Keratinocyte (primary cell): ENCODE measurements around the gene CDK10. TPM values are rescaled to one million over a fixed set of nuclear protein-coding genes. Genes with fewer than 3 reads are reported as not detected.
A peak's percentile ranks its signal among the peaks of the same experiment; 100 is the strongest.

ENCODE experiments used
- DNase-seq: peaks from one replicate; pipeline ENCODE4 v3.0.0-alpha.2; 2011; ENCODE audit warnings: low read depth, missing footprints, low spot score
- FAIRE-seq: peaks from 2 replicates; lab custom pipeline; 2011; peaks lifted over from hg19 to GRCh38; lab: Jason Lieb, UNC
- H2AFZ ChIP-seq: 2 replicates; pipeline ENCODE4 v1.6.0; 2012; ENCODE audit warnings: low read length, control low read depth, inconsistent platforms; ENCODE audit not compliant: control insufficient read depth
- H3K27ac ChIP-seq: 2 replicates; pipeline ENCODE4 v1.5.1; 2011; ENCODE audit warnings: low read length; ENCODE audit not compliant: control insufficient read depth, insufficient read depth
- H3K27me3 ChIP-seq: 3 replicates; pipeline ENCODE4 v1.6.0; 2011; ENCODE audit warnings: low read length; ENCODE audit not compliant: control insufficient read depth, insufficient read depth; ENCODE audit errors: extremely low read depth
- H3K36me3 ChIP-seq, 2 experiments: 2 replicates in 1 of 2; 3 replicates in 1 of 2; pipeline ENCODE4 v1.5.1; 2011; ENCODE audit warnings: low read length in 2 of 2, mild to moderate bottlenecking in 1 of 2; ENCODE audit not compliant: control insufficient read depth in 2 of 2, insufficient read depth in 2 of 2; ENCODE audit errors: extremely low read depth in 1 of 2
- H3K4me1 ChIP-seq: 3 replicates; pipeline ENCODE4 v1.5.1; 2011; ENCODE audit warnings: low read length; ENCODE audit not compliant: control insufficient read depth, insufficient read depth; ENCODE audit errors: extremely low read depth
- H3K4me2 ChIP-seq: 3 replicates; pipeline ENCODE4 v1.6.0; 2011; ENCODE audit warnings: low read depth, low read length; ENCODE audit not compliant: control insufficient read depth, insufficient read depth; ENCODE audit errors: extremely low read depth
- H3K4me3 ChIP-seq, 3 experiments: fragments of 200-600 bp in 1 of 3; sonication (generic) in 1 of 3; 2 replicates in 2 of 3; 3 replicates in 1 of 3; pipeline ENCODE4 v1.5.1; 2011 to 2016; ENCODE audit warnings: low read length in 3 of 3, mild to moderate bottlenecking in 3 of 3, control low read depth in 2 of 3, inconsistent platforms in 1 of 3, low read depth in 1 of 3, mixed read lengths in 1 of 3, mixed run types in 1 of 3, moderate library complexity in 1 of 3; ENCODE audit not compliant: control insufficient read depth in 2 of 3, insufficient read depth in 2 of 3; ENCODE audit errors: extremely low read depth in 1 of 3
- H3K79me2 ChIP-seq: 2 replicates; pipeline ENCODE4 v1.6.0; 2012; ENCODE audit warnings: low read length; ENCODE audit not compliant: control insufficient read depth, insufficient read depth
- H3K9ac ChIP-seq: 3 replicates; pipeline ENCODE4 v1.6.0; 2011; ENCODE audit warnings: low read length; ENCODE audit not compliant: control insufficient read depth, insufficient read depth; ENCODE audit errors: extremely low read depth
- H3K9me1 ChIP-seq: 3 replicates; pipeline ENCODE4 v1.6.0; 2011; ENCODE audit warnings: low read length; ENCODE audit not compliant: control insufficient read depth, insufficient read depth; ENCODE audit errors: extremely low read depth
- H3K9me3 ChIP-seq: 2 replicates; pipeline ENCODE4 v1.5.1; 2012; ENCODE audit warnings: low read depth, low read length; ENCODE audit not compliant: control insufficient read depth
- H4K20me1 ChIP-seq: 3 replicates; pipeline ENCODE4 v1.6.0; 2011; ENCODE audit warnings: low read length; ENCODE audit not compliant: control insufficient read depth, insufficient read depth; ENCODE audit errors: extremely low read depth
- EZH2 ChIP-seq: IDR thresholded peaks from one replicate; pipeline ENCODE4 v1.6.1; 2012; ENCODE audit warnings: inconsistent platforms, mild to moderate bottlenecking, low read length, moderate library complexity
- dilution Hi-C: fragments of 300-500 bp; cut with MboI; formaldehyde crosslinking; loops from one replicate; pipeline ENCODE4 v1.7.0; 2020; ENCODE audit warnings: low sequenced_read_pairs; ENCODE audit not compliant: extremely low pct_ligation_motif_present
- polyA plus RNA-seq, 5 experiments: library from polyadenylated mRNA; depleted of rRNA in 3 of 5; stranded (reverse) in 3 of 5; stranded (forward) in 1 of 5; unstranded in 1 of 5; fragments of >200 nt; gene quantifications; 1 replicate in 1 of 5; 2 replicates in 3 of 5; 3 replicates in 1 of 5; pipeline versions ENCODE4 v1.2.1 to v1.2.3, GENCODE V29; 2011 to 2012; ENCODE audit warnings: missing spikeins in 2 of 5, low read depth in 1 of 5, low replicate concordance in 1 of 5
- TF ChIP-seq, protein P1 (sequence below), 3 experiments: IDR thresholded peaks in 1 of 3; conservative IDR thresholded peaks in 1 of 3; optimal IDR thresholded peaks in 1 of 3; 2 replicates in 2 of 3; 3 replicates in 1 of 3; pipeline versions ENCODE3 to v1.5.1; 2011; ENCODE audit warnings: low read length in 3 of 3, mild to moderate bottlenecking in 3 of 3, moderate library complexity in 2 of 3, control low read depth in 1 of 3, inconsistent platforms in 1 of 3; ENCODE audit not compliant: insufficient read depth in 2 of 3; ENCODE audit errors: extremely low read depth in 1 of 3

CDK10 gene
- polyA plus RNA-seq, 1 donor (not counting 4 experiments of a cell fraction or from before 2014, with no cell fraction given), result 30.6 TPM

DNA sequence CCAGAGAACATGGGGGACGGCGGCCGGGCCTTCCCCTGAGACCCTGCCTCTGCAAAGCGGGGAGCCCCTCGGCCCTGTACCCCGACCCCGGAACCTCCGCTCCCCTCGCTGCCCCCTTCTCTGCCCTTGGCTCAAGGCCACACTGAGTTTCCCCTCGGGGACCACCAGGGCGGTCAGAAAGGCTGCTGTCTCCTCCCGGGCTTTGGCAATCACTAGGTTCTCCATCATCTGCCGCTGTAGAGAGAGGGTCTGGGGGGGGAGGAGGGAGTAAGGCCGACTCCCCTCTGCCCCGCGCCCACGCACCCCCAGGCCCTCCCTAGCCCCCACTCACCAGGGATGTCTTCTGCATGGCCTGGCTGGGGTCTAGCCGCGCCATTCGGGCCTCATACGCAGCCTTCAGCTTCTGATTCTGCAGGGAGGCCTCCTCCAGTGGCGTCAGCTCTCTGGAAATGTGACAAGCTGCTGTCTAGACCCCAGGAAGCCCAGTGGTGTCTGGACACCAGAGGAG, 25.8 kb downstream of the CDK10 start:
- peak overlapping the region; percentile 82 for H3K9ac ChIP-seq
- TF ChIP-seq EZH2, result no peak
- TF ChIP-seq, protein P1, sequence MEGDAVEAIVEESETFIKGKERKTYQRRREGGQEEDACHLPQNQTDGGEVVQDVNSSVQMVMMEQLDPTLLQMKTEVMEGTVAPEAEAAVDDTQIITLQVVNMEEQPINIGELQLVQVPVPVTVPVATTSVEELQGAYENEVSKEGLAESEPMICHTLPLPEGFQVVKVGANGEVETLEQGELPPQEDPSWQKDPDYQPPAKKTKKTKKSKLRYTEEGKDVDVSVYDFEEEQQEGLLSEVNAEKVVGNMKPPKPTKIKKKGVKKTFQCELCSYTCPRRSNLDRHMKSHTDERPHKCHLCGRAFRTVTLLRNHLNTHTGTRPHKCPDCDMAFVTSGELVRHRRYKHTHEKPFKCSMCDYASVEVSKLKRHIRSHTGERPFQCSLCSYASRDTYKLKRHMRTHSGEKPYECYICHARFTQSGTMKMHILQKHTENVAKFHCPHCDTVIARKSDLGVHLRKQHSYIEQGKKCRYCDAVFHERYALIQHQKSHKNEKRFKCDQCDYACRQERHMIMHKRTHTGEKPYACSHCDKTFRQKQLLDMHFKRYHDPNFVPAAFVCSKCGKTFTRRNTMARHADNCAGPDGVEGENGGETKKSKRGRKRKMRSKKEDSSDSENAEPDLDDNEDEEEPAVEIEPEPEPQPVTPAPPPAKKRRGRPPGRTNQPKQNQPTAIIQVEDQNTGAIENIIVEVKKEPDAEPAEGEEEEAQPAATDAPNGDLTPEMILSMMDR (optimal IDR thresholded peaks at IDR 0.05 in 1 of 3, IDR thresholded peaks at IDR 0.05 in 1 of 3, conservative IDR thresholded peaks at IDR 0.05 in 1 of 3; ENCODE audit: extremely low read depth in 1 of 3, insufficient read depth in 2 of 3, low read length in 3 of 3), result no peak
- H3K27ac ChIP-seq, result peak overlapping the region; percentile 47
- H3K4me3 ChIP-seq, result peak overlapping the region; percentile 68 to 82 (median 74)
- DNase-seq (no peak), FAIRE-seq (no peak)
- H3K79me2 ChIP-seq, result peaks cover 6% of the 10 kb centered on the region
- H3K4me2 ChIP-seq, result peak overlapping the region; percentile 87
- no peaks in the 10 kb centered on the region for H3K27me3 ChIP-seq
- peak overlapping the region; percentile 49 for H2AFZ ChIP-seq
- H3K9me3 ChIP-seq, result no peaks in the 10 kb centered on the region
- peaks cover 4 to 5% of the 10 kb centered on the region in 2 experiments for H3K36me3 ChIP-seq
- no peaks in the 10 kb centered on the region for H3K9me1 ChIP-seq
- dilution Hi-C loops, result no loop called here
- no peaks in the 10 kb centered on the region for H4K20me1 ChIP-seq
- peaks cover 5% of the 10 kb centered on the region for H3K4me1 ChIP-seq

DNA sequence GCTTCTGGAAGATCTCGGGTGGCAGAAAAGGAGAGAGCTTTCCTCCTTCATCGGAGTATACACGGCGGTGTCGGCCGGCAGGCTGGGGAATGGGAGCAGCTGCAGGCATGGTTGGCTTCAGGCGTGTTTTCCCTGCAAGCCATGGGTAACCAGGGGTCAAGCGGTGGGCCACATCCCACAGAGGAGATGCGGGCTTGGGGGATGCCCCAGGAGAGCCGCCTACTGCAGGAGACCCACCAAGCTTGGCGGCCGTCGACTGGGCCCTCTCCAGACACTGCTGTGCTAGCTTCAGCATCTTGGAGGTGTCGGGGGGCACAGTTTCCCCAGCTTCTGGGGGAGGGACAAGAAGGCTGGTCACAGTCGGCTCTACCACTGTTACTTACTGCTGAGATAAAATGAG, 30.0 kb downstream of the CDK10 start:
- H4K20me1 ChIP-seq, result no peaks in the 10 kb centered on the region
- no peaks in the 10 kb centered on the region for H3K9me3 ChIP-seq
- peaks cover 3 to 5% of the 10 kb centered on the region in 2 experiments for H3K36me3 ChIP-seq
- peaks cover 20% of the 10 kb centered on the region for H3K4me1 ChIP-seq
- TF ChIP-seq, protein P1 (optimal IDR thresholded peaks at IDR 0.05 in 1 of 3, IDR thresholded peaks at IDR 0.05 in 1 of 3, conservative IDR thresholded peaks at IDR 0.05 in 1 of 3; ENCODE audit: extremely low read depth in 1 of 3, insufficient read depth in 2 of 3, low read length in 3 of 3), result no peak
- TF ChIP-seq EZH2, result no peak
- H3K4me2 ChIP-seq, result no peak overlapping the region
- no peak overlapping the region for H2AFZ ChIP-seq
- dilution Hi-C loops, result no loop called here
- DNase-seq (no peak), FAIRE-seq (no peak)
- H3K9ac ChIP-seq, result no peak overlapping the region
- H3K4me3 ChIP-seq, result no peak overlapping the region
- no peak overlapping the region for H3K27ac ChIP-seq
- H3K27me3 ChIP-seq, result no peaks in the 10 kb centered on the region
- H3K9me1 ChIP-seq, result no peaks in the 10 kb centered on the region
- H3K79me2 ChIP-seq, result peaks cover 6% of the 10 kb centered on the region
